ENCODE data around the gene THADA. TPM values are rescaled to one million over a fixed set of nuclear protein-coding genes. Genes with fewer than 3 reads are reported as not detected.

Gene THADA
- polyA plus RNA-seq, 1 donor (not counting 4 experiments of a cell fraction or from before 2014, with no cell fraction given): 22.6 TPM

DNA sequence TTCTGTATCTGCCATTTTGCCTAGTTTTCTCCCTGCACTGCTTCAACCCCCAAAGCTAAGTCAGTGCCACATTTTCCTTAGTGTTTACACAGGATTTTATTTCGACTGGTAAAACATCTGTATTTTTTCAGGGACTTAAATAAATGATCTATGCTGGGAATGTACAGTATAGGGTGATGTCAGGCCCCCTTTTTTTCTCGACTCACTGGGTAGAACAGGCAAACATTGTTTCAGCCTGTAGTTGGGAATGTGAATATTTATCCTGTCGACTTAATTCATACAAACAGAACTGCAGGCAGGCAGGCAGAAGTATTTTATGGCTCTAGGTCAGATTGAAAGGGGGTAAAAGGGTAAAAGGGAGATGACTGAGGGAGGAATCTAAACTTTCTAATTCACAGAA lies 245.9 kb downstream of the THADA start:
- Histone ChIP-seq H3K9ac (ENCODE audit: control insufficient read depth, extremely low read depth, insufficient read depth, low read length) (no peak overlapping the region), H3K36me3 (ENCODE audit: control insufficient read depth in 2 of 2, extremely low read depth in 1 of 2, insufficient read depth in 2 of 2, low read length in 2 of 2) (no peaks in the 10 kb centered on the region), H4K20me1 (ENCODE audit: control insufficient read depth, extremely low read depth, insufficient read depth, low read length) (no peaks in the 10 kb centered on the region), H3K9me3 (ENCODE audit: control insufficient read depth, low read depth, low read length) (no peaks in the 10 kb centered on the region), H3K4me2 (ENCODE audit: control insufficient read depth, extremely low read depth, insufficient read depth, low read depth, low read length) (no peak overlapping the region), H3K27me3 (ENCODE audit: control insufficient read depth, extremely low read depth, insufficient read depth, low read length) (no peaks in the 10 kb centered on the region), H2AFZ (ENCODE audit: control insufficient read depth, low read length) (no peak overlapping the region), H3K4me3 (ENCODE audit: control insufficient read depth in 2 of 3, extremely low read depth in 1 of 3, insufficient read depth in 2 of 3, low read depth in 1 of 3, low read length in 3 of 3) (no peak overlapping the region), H3K79me2 (ENCODE audit: control insufficient read depth, insufficient read depth, low read length) (no peaks in the 10 kb centered on the region), H3K4me1 (ENCODE audit: control insufficient read depth, extremely low read depth, insufficient read depth, low read length) (peaks cover 2% of the 10 kb centered on the region), H3K27ac (ENCODE audit: control insufficient read depth, insufficient read depth, low read length) (no peak overlapping the region), H3K9me1 (ENCODE audit: control insufficient read depth, extremely low read depth, insufficient read depth, low read length) (no peaks in the 10 kb centered on the region)
- no peak for TF ChIP-seq EZH2 (IDR thresholded peaks at IDR 0.05; ENCODE audit: low read length)
- TF ChIP-seq, protein P1, sequence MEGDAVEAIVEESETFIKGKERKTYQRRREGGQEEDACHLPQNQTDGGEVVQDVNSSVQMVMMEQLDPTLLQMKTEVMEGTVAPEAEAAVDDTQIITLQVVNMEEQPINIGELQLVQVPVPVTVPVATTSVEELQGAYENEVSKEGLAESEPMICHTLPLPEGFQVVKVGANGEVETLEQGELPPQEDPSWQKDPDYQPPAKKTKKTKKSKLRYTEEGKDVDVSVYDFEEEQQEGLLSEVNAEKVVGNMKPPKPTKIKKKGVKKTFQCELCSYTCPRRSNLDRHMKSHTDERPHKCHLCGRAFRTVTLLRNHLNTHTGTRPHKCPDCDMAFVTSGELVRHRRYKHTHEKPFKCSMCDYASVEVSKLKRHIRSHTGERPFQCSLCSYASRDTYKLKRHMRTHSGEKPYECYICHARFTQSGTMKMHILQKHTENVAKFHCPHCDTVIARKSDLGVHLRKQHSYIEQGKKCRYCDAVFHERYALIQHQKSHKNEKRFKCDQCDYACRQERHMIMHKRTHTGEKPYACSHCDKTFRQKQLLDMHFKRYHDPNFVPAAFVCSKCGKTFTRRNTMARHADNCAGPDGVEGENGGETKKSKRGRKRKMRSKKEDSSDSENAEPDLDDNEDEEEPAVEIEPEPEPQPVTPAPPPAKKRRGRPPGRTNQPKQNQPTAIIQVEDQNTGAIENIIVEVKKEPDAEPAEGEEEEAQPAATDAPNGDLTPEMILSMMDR (optimal IDR thresholded peaks at IDR 0.05 in 1 of 3, IDR thresholded peaks at IDR 0.05 in 1 of 3, conservative IDR thresholded peaks at IDR 0.05 in 1 of 3; ENCODE audit: extremely low read depth in 1 of 3, insufficient read depth in 2 of 3, low read length in 3 of 3): no peak
- DNase-seq (ENCODE audit: low read depth, low spot score) (no peak), FAIRE-seq (no peak)
- dilution Hi-C loops (cut with MboI; ENCODE audit: extremely low pct_ligation_motif_present, low sequenced_read_pairs): no loop called here

DNA sequence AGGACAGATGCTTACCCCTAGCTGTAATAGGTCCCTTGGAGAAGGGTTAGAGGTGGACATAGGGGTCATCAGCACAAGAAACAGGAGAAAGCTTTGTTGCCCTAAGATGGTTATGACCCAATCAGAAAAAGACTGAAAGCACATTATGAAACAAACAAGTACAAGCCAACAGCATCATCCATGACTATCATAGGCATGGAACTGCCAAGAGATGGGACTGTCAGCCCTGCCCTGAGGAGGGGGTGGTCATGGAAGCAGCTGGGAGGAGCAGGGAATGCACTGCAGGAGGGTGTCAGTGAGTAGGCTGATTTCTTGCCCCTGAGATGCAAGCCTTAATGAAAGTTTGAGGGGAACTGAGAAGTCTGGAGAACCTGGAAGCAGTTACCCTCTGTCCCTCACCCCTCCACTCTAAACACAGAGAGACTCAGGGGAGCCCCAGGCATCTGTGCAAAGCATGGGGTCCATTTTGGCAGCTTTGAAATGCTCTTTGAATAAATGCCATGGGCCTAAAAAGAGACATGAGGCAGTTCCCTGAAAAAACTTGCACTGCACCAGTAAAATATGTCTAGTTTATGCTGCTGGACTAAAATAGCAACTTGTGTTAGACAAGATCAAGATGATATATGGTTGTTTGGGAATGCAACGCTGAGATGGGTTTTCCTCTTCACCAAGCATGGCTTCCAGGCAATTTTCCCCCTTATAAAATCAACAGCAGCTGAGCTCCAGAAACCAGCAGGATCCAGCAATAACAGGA lies 246.8 kb downstream of the THADA start:
- H3K36me3 ChIP-seq (ENCODE audit: control insufficient read depth in 2 of 2, extremely low read depth in 1 of 2, insufficient read depth in 2 of 2, low read length in 2 of 2): no peaks in the 10 kb centered on the region
- no peaks in the 10 kb centered on the region for H3K9me3 ChIP-seq (ENCODE audit: control insufficient read depth, low read depth, low read length)
- no peaks in the 10 kb centered on the region for H3K79me2 ChIP-seq (ENCODE audit: control insufficient read depth, insufficient read depth, low read length)
- H3K27ac ChIP-seq (ENCODE audit: control insufficient read depth, insufficient read depth, low read length): no peak overlapping the region
- dilution Hi-C loops (cut with MboI; ENCODE audit: extremely low pct_ligation_motif_present, low sequenced_read_pairs): no loop called here
- no peak overlapping the region for H3K4me2 ChIP-seq (ENCODE audit: control insufficient read depth, extremely low read depth, insufficient read depth, low read depth, low read length)
- H3K9ac ChIP-seq (ENCODE audit: control insufficient read depth, extremely low read depth, insufficient read depth, low read length): no peak overlapping the region
- TF ChIP-seq, protein P1 (optimal IDR thresholded peaks at IDR 0.05 in 1 of 3, IDR thresholded peaks at IDR 0.05 in 1 of 3, conservative IDR thresholded peaks at IDR 0.05 in 1 of 3; ENCODE audit: extremely low read depth in 1 of 3, insufficient read depth in 2 of 3, low read length in 3 of 3): no peak
- no peak for TF ChIP-seq EZH2 (IDR thresholded peaks at IDR 0.05; ENCODE audit: low read length)
- peaks cover 8% of the 10 kb centered on the region for H3K4me1 ChIP-seq (ENCODE audit: control insufficient read depth, extremely low read depth, insufficient read depth, low read length)
- H4K20me1 ChIP-seq (ENCODE audit: control insufficient read depth, extremely low read depth, insufficient read depth, low read length): no peaks in the 10 kb centered on the region
- FAIRE-seq (no peak), DNase-seq (ENCODE audit: low read depth, low spot score) (no peak)
- no peaks in the 10 kb centered on the region for H3K9me1 ChIP-seq (ENCODE audit: control insufficient read depth, extremely low read depth, insufficient read depth, low read length)
- no peak overlapping the region for H3K4me3 ChIP-seq (ENCODE audit: control insufficient read depth in 2 of 3, extremely low read depth in 1 of 3, insufficient read depth in 2 of 3, low read depth in 1 of 3, low read length in 3 of 3)
- no peak overlapping the region for H2AFZ ChIP-seq (ENCODE audit: control insufficient read depth, low read length)
- H3K27me3 ChIP-seq (ENCODE audit: control insufficient read depth, extremely low read depth, insufficient read depth, low read length): no peaks in the 10 kb centered on the region

All from keratinocyte (primary cell).